Ramos (cell line): ENCODE results near the gene SLC18A3.

Experiments used
- in situ Hi-C: fragments of 300-500 bp; cut with MboI; formaldehyde crosslinking; loops from one replicate; pipeline ENCODE4 v1.14.3; 2022; ENCODE audit warnings: low sequenced_read_pairs; ENCODE audit not compliant: unreplicated experiment

Gene SLC18A3

DNA sequence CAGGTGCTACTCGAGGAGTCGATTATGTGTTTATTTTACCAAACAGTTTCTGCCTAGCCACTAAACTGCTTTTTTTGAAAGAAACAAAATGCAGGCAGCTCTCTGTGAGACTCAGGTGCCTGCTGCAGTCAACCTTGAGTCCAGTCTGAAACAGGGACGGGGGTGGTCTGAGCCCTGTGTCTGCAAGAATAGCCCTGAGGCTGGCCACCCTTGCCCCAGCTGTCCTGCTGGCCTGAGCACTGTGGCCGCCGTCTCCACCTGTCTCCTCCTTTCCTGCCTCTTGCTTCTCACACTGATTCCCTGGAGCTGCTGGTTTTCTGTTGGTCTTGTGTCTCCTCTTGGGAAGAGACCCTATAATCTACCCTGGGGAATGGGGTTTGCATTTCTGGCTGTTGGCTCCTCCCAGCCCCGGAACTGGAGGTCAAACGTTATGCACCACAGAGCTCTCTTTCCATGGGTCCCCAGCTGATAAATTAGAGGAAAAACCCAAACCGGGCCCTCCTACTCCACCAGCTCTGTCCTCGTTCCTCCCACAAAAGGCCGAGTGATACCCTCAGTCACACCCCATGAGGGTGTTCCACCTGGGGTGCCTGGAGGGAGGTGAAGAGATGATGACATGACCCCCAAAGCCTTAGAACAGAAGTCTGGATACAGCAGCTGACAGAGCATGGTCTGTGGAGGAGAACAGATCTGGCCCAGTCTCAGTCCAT lies 15.0 kb upstream of the SLC18A3 start:
- in situ Hi-C loops = loop anchor here (25.0 kb wide), 1 partner anchor 642 kb away; no protein-coding TSS in a partner anchor

DNA sequence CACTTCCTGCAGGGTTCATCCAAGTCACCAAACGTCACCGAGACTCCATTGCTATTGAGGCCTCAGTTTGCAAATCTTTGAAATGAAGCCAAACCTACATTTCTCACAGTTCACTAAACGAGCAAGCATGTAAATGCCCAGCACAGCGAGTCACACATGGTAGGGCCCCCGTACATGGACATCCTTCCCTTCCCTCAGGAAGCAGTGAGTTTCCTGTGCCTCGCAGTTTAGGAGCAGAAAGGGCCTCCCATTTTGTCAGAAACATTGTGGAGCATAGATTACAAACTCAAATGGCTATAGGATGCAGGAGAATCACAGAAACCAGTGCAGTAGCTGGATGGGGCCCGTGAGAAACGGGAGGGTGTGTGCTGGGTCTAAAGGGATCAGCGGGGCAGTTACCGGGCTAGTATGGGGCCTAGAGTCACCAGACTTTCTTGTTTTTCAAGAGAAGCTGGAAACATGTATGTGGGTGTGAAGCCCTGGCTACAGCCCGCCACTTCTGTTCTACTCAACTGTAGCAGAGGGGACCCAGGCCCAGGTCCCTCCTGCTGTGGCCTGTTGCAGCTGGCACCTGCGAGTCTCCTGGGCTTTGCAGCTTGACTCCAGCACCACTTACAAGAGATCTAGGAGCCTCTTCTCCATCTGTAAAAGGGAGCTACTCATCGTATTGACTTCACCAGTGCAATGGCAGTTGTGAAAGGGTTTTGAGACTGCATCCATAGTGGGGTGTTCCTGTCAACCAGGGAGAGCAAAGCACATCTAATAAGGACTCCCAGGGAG lies 14.2 kb upstream of the SLC18A3 start:
- in situ Hi-C loops = loop anchor here (25.0 kb wide), 1 partner anchor 641 kb away; no protein-coding TSS in a partner anchor

DNA sequence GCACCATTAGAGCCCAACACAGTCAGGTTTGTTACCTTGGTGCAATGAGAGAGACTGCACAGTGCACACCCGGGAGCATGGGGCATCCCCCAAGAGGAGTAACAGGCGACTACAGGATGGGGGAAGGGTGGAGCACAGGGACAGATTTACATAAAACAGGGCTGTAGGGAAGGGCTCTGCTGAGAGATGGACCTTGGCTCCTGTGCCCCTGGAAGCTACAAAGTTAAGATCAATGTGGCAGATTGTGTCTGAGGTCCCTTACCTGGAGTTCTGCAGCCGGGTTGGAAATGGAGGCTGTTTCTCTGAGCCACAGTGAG lies 13.7 kb upstream of the SLC18A3 start:
- in situ Hi-C loops = loop anchor here (25.0 kb wide), 1 partner anchor 641 kb away; no protein-coding TSS in a partner anchor

DNA sequence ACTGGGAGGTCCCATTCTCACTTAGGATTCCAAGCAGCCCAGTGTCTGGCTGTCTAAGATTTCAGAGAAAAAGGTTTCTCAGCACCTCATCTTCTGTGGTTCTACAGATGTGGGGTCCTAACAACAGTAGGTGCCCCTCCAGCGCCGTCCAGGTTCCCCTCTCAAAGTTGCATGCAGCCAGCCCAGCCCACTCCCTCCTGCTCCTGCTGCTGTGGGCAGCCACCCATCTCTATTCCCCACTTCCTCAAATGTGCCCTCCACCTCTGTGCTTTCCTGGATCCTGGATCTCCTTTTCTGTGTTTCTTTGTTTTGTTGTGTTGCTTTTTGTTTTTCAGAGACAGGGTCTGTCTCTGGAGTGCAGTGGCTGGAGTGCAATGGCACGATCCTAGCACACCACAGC lies 13.3 kb upstream of the SLC18A3 start:
- in situ Hi-C loops = loop anchor here (25.0 kb wide), 1 partner anchor 640 kb away; no protein-coding TSS in a partner anchor

DNA sequence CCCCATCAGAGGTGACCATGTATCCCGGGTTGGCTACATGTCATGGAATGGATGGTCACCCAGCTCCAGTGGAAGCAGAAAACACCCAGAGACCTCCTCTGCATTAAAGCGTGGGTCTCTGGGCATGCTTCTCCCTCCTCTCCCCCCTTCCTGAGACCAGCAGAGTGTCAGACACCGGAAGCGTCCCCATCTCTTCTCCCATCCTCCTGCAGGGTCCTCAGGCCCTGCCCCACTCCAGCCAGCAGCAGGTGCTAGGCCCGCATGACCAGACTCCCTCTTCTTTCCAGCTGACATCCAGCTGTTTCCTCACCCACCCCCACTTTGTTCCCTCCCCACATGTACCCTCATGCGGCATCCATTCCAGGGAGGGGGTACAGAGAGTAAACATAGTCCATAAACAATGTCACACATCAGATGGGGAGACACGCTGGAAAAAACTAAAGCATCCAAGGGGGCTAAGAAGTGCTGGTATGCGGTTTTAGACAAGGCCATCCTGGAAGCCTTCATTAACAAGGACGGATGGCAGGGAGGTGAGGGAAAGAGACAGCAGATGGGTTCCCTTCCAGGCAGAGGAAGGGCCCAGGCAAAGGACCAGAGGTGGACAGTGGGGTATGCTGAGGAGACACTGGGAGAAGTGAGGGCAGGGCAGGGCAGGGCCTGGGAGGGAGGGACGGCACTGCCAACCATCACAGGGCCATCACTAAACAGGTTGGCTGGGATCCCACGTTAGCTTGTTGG lies 12.5 kb upstream of the SLC18A3 start:
- in situ Hi-C loops = loop anchor here (25.0 kb wide), 1 partner anchor 640 kb away; no protein-coding TSS in a partner anchor

DNA sequence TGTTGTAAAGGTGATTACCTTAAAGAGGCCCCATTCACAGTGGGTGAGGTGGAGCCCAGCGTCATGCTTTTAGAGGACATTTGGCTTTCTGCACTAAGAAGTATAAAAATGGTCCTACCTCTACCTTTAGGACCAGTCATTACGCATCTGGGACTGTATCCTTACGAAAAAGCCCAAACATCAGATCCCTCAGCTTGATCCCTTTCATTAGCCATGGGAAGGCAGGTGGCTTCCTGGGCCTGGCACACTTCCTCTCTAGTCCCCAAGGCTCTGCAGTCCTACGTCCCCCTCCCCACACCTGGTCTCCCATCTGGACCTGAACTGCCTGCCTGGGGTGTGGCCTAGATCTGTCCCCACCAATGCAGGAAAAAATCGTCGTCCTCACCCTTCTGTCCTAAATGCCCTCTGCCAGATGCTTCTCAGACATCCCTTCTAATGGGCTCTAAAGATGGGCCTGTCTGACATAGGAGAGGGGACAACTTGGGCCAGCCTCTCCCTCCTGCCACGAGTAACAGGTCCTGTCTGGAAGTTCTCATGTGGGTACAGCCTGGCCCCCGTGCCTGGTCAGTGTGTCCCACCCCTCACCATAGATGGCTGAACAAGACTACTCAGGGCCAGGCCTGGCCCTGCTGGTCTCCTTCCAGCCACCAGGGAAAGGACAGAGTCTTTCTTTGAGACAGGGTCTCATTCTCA lies 11.8 kb upstream of the SLC18A3 start:
- in situ Hi-C loops = loop anchor here (25.0 kb wide), 1 partner anchor 639 kb away; no protein-coding TSS in a partner anchor

DNA sequence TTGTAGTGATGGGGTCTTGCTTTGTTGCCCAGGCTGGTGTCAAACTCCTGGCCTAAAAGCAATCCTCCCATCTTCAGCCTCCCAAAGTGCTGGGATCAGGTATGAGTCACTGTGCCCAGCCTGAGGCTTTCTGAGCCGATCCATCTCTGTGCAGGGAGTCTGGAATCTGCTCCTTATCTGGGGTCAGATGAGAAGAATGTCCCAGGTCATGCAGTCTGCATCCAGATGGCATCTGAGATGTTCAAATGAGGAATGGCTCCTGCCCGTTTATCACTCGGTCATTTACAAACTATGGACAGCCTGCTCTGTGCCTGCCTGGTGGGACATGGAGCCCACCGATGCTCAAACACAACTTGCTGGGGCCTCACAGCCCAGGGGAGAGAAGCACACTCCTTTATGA lies 11.1 kb upstream of the SLC18A3 start:
- in situ Hi-C loops = loop anchor here (25.0 kb wide), 1 partner anchor 638 kb away; no protein-coding TSS in a partner anchor

DNA sequence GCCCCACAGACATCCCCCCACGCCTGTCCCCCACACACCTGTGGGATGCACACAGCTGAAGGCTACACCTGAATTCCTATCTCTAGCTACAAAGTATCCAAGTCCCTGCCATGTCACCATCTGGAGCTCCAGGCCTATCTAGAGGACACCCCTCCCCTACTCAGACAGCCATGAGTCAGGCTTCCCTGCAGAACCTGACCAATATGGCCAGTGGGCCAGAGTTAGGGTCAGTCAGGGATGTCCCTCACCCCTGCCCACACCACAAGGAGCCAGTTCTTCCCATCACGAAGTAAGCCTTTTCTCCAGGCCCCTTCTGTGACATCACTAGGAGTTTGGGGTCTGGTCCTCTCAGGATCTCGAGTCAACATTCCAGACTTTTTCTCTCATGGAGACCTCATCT lies 10.6 kb upstream of the SLC18A3 start:
- in situ Hi-C loops = loop anchor here (25.0 kb wide), 1 partner anchor 638 kb away; no protein-coding TSS in a partner anchor

DNA sequence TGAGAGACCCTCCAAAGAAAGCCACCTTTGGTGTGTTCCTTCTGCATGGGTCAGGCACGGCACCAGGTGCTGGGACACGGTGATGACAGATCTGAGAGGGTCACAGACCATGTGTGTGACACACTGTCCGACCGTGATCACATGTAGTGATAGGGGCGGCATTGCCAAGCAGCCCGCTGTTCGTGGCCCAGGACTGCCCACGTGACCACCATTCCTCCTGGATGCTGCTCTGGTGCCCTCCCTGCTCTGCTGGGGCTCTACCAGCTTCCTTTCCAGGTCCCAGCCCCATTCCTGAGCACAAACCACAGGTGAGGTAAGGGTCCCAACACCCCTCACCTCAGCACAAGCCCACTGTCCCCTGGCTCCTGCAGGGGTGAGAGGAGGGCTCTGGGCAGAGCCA lies 10.1 kb upstream of the SLC18A3 start:
- in situ Hi-C loops = no loop called here

DNA sequence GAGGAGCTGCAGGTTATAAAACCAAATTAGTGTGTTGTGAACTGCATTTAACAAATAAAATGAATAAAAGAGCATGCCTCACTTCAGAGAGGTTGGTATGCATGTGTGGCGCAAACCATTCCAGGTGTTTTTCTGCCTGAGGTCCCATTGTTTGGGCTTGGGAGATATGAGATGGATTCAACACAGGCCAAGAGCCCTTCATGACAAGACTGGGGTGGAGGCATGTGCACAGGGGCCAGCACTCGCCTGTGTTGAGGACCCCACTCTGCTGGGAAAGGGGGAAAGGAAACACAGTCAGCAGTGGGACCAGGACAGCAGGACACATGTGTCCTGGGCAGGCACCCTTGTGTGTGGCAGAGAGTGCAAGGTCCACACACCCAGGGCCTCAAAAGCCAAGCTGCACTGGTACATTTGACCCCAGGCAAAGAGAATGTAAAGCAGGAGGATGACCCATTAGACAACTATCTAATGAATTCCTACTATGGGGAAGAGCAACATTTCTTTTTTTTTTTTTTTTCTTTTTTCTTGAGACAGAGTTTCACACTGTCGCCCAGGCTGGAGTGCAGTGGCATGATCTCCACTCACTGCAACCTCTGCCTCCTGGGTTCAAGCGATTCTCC lies 9.2 kb upstream of the SLC18A3 start:
- in situ Hi-C loops = no loop called here

DNA sequence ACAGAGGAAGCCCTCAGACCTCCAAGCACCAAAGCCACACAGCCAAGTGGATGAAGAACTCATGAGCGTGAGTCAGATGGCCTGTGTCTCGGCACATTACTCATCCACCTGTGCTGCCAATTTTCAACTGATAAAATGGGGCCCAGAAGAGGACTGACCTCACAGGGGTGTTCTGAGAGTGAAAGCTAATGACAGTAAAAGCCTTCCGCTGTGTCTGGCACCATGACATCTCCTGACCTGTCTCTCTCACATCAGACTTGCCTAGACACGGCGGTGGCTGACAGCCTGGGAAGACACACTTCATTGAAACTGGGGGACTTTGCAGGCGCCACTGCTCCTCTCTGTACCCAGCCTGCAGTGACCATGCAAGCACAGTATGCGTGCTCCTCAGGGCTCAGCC lies 8.3 kb upstream of the SLC18A3 start:
- in situ Hi-C loops = no loop called here

DNA sequence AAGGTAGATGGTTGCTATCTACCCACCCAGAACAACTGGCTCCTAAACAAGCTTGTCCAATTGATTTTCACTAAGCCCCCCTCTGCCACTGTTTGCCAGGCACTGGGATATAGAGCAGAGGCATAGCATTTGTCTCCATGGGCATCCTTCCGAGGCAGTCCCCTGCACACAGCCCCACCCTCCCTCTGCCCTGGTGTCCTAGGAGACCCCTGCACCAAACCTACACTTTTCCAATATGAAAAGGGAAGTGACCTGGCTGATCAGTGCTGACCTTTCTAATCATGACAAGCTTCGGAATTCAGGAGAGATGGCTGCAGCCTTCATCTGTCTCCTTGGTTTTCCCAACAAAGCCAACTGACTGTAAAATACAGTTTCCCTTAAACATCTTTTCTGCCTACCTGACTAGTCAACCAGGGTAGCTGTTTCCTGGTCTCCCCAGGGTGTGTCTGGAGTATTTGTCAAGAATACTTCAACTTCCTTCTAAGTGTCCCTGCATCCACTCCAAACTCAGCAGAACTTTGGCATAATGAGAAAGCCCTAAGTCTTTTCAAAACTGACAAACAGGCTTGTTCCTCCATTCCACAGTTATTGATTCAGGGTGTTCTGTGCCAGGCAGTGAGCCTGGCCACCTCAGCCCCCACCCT lies 7.6 kb upstream of the SLC18A3 start:
- in situ Hi-C loops = no loop called here

DNA sequence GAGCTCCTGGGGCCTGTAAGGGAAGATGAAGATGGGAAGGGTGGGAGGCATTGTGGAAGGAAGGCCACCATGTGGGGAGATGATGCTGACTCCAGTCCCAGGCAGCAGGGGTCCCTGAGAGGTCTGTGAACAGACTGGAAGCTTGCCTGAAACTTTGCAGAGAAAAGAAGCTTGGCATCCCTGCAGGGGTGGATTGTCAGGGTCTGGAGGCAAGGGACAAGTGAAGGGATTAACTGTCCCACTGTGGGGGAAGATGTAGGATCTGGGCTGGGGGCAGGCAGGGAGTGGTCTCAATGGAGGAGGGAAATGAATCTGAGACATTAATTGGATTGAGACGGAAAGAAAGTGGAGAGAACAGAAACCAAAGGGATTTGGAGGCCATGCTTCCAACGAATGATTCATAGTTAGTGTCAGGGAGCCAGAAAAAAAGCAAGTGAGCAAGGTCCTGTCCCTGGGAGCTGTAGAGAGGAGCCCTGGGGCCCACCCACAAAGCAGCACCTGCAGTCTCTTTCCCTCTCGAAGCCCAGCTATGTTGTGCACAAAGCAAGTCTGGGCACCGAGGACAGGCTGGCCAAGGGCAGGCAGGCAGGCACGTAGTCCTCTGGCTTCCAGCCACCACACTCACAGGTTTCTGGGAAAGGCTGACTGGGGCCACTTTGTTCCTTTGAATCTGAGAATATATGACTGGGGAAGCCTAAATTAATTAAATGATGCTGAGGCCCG lies 4.7 kb upstream of the SLC18A3 start:
- in situ Hi-C loops = no loop called here

DNA sequence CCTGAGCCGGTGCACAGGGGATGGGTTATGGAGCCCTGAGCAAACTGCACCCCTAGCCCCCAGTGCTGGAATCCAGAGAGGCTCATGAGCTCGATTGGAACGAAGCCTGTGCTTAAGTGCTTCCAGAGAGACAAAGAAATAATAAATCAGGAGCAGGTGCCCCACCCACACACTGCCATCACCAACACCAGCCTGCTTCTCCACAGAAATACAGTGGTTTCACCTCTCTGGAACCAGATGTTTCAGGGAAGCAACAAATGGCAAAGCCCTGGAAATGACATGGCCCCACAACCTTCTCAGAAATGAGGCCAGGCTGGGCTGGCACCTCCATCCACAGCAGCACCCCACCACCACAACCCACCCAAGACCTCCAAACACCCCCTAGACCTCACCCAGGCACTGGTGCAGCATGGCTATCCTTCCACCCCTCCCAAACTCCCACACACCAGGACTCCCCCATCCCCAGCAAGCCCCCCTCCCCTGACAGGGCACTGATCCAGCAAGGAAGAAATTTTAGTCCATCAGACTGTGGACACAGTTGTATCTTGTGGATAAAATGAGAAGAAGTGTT lies 4.1 kb upstream of the SLC18A3 start:
- in situ Hi-C loops = no loop called here

DNA sequence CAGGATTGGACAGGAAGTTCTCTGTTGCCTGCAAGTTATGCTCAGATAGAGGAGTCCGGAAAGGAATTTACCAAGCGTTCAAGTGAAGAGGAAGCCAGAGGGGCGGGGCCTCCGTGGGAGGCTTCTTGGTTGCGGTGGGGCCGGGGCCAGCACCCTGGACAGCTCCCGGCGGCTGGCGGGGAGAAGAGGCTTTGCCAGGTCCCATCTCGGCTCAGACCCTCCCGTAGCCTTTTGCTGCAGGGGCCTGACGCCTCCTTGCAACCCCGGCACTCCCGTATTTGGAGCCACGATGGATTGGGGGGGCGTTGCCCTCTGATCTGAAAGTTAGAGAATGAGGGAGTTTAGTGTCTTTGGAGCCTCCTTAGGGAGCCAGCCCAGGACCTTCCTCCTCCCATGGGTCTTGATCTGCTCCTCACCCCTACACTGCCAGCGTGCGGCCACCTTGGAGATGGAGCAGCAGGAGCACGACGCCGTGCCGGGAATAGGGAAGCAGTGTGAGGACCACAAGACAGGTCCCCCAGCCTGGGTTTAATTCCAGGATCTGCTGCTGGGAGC lies 3.1 kb upstream of the SLC18A3 start:
- in situ Hi-C loops = no loop called here

DNA sequence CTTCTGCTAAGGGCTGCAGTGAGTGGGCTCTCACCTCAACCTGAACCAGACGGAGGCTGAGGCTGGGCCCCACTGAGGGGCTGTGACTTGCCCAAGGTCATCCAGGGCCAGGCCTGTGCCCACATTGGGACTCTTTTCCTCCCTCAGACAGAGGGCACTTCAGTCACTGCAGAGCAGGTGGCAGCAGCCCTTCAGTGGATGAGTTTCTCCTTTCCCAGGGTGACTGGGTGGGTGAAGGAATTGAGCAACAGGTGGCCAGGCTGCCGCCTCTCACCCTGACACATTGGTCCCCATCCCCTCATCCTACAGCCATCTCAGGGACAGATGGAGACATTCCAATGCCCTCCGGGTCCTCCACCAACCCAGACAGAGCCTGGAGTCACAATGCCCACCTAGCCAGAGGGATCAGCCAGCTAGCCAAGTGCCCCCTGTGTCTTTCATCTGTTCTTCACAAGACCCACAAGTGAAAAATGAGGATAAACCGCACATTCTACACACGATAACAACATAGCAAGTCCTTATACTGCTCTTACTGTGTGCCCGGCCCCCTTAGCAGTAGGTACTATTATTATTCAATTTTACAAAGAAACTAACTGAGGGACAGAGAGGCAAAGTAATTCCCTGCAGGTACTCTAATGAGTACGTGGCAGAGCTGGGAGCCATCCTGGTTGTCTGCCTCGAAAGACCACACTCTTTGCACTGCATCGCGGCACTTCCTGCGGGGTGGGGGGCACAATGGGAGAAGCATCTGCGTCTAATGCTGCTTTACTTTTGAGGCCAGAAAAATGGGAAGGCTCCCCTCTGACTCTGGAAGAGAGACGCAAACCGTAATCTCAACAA lies 1.7 kb upstream of the SLC18A3 start:
- in situ Hi-C loops = no loop called here

DNA sequence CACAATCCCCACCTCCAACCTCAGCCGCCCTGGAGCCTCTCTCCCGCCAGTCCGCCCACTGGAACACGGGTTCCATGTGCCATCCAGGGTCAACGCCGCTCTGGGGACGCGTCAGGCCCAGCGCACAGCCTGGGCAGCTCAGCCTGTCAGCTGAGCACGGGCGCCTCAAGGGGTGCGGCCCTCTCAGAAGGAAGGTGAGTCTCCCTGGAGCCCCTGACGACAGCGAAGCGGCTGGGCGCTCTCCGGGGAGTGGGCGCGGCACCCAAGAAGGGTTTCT lies 1.2 kb upstream of the SLC18A3 start:
- in situ Hi-C loops = no loop called here
